Uterus (tissue), 4 donors: ENCODE data around the gene GAMT. TPM values are rescaled to one million over a fixed set of nuclear protein-coding genes. Genes with fewer than 3 reads are reported as not detected.

Experiments used
- DNase-seq, 2 donors: peaks; one replicate each; pipeline ENCODE4 v3.0.0-alpha.2; 2019 to 2020
- H3K27ac ChIP-seq, 2 donors: fragments of 200-600 bp; sonication (generic); 1 replicate in 1 of 2; 2 replicates in 1 of 2; pipeline ENCODE4 v1.5.1; 2016 to 2018
- H3K27me3 ChIP-seq, 2 donors: fragments of 200-600 bp; sonication (generic); one replicate each; pipeline ENCODE4 v1.5.1; 2018 to 2019; ENCODE audit warnings: control low read depth in 1 of 2
- H3K36me3 ChIP-seq, 2 donors: fragments of 200-600 bp; sonication (generic); one replicate each; pipeline ENCODE4 v1.5.1; 2019; ENCODE audit warnings: control low read depth in 1 of 2
- H3K4me1 ChIP-seq, 2 donors: fragments of 200-600 bp; sonication (generic); one replicate each; pipeline ENCODE4 v1.5.1; 2018 to 2019; ENCODE audit warnings: control low read depth in 1 of 2
- H3K4me3 ChIP-seq, 2 donors: fragments of 200-600 bp; sonication (generic); 1 replicate in 1 of 2; 2 replicates in 1 of 2; pipeline ENCODE4 v1.5.1; 2018 to 2019; ENCODE audit warnings: mild to moderate bottlenecking in 1 of 2
- H3K9me3 ChIP-seq, 2 donors: fragments of 200-600 bp; sonication (generic); one replicate each; pipeline ENCODE4 v1.5.1; 2019; ENCODE audit warnings: control low read depth in 1 of 2
- CTCF ChIP-seq, 4 experiments: fragments of 200-600 bp in 2 of 4; fragments of 450-650 bp in 2 of 4; sonication (generic) in 2 of 4; IDR thresholded peaks; one replicate each; pipeline ENCODE4 v1.5.1; 2016 to 2019; ENCODE audit warnings: antibody characterized with exemption in 4 of 4, mild to moderate bottlenecking in 2 of 4, moderate library complexity in 1 of 4
- POLR2A ChIP-seq, 2 donors: fragments of 450-650 bp; IDR thresholded peaks; one replicate each; pipeline ENCODE4 v1.6.1; 2016; ENCODE audit warnings: antibody characterized with exemption in 2 of 2, mild to moderate bottlenecking in 1 of 2, moderate library complexity in 1 of 2
- intact Hi-C: fragments of 100-400 bp; cut with DNase I; formaldehyde crosslinking; loops from one replicate; pipeline ENCODE4 v1.15.1; 2023; ENCODE audit warnings: low total_unique reads
- total RNA-seq, 4 donors: library from RNA; depleted of rRNA in 3 of 4; stranded (reverse); fragments of >200 nt in 3 of 4; gene quantifications; one replicate each; pipeline versions ENCODE4 v1.1.0 to v1.2.4, GENCODE V29; 2014 to 2023
- donor health status: DM: yes; HTN: yes; CAD: no.

The GAMT gene
- total RNA-seq, 4 donors from 2014 or later: 3.3 to 14.4 (median 8.4) TPM

DNA sequence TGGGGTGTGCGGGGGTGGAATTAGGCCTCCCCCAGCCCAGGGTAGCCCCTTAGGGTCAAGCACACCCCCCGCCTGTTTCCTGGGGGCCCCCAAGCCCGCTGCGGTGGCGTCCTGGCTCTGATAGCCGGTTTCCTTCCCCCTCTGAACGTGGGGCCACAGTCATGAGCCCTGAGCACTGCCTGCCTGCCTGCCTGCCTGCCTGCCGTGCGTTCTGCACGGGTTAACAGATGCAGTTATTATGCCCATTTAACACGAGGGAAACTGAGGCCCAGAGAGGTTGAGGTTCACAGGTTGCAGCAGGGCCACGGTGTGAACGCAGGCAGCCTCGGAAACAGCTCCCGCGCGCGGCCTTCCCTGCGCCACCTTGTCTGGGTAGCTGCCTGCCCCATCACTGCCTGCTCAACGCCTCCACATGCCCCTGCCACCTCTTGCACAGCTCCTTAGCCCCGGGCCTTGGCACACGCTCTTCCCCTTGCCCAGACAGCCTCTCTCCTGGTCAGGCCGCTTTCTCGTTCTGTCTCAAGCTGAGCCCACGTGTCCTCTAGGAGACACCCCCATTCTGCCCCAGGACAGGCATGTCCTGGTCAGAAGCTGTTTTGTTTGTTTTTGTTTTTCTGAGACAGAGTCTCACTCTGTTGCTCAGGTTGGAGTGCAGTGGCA, 1.2 kb upstream of the GAMT start:
- TF ChIP-seq POLR2A (IDR thresholded peaks at IDR 0.05): no peak
- no peak for DNase-seq
- intact Hi-C loops: no loop called here

DNA sequence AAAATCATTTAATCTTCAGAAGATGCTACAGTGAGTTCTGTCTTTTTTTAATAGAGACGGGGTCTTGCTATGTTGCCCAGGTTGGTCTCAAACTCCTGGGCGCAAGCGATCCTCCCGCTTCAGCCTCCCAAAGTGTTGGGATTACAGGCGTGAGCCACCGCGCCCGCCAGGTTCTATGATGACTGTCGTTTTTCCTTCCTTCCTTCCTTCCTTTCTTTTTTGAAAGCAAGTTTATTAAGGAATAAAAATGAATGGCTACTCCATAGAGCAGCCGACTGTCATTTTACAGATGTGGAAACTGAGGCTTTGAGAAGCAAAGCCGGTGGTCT, 511 bp upstream of the GAMT start:
- no peaks in the 10 kb centered on the region for H3K9me3 ChIP-seq
- no peak for DNase-seq
- no peak overlapping the region for H3K27ac ChIP-seq
- no peaks in the 10 kb centered on the region for H3K36me3 ChIP-seq
- intact Hi-C loops: no loop called here
- no peaks in the 10 kb centered on the region for H3K27me3 ChIP-seq
- peak overlapping the region in 1 of 2 donors; percentile 49 for H3K4me3 ChIP-seq
- peaks cover 0 to 18% of the 10 kb centered on the region in 2 donors for H3K4me1 ChIP-seq
- TF ChIP-seq CTCF (IDR thresholded peaks at IDR 0.05): no peak
- TF ChIP-seq POLR2A (IDR thresholded peaks at IDR 0.05): no peak

More for the DNA sequence above, 1.2 kb upstream of the GAMT start:
- Histone ChIP-seq H3K9me3 (no peaks in the 10 kb centered on the region), H3K27ac (no peak overlapping the region), H3K4me1 (peaks cover 0 to 18% of the 10 kb centered on the region in 2 donors), H3K36me3 (no peaks in the 10 kb centered on the region), H3K4me3 (no peak overlapping the region), H3K27me3 (no peaks in the 10 kb centered on the region)

DNA sequence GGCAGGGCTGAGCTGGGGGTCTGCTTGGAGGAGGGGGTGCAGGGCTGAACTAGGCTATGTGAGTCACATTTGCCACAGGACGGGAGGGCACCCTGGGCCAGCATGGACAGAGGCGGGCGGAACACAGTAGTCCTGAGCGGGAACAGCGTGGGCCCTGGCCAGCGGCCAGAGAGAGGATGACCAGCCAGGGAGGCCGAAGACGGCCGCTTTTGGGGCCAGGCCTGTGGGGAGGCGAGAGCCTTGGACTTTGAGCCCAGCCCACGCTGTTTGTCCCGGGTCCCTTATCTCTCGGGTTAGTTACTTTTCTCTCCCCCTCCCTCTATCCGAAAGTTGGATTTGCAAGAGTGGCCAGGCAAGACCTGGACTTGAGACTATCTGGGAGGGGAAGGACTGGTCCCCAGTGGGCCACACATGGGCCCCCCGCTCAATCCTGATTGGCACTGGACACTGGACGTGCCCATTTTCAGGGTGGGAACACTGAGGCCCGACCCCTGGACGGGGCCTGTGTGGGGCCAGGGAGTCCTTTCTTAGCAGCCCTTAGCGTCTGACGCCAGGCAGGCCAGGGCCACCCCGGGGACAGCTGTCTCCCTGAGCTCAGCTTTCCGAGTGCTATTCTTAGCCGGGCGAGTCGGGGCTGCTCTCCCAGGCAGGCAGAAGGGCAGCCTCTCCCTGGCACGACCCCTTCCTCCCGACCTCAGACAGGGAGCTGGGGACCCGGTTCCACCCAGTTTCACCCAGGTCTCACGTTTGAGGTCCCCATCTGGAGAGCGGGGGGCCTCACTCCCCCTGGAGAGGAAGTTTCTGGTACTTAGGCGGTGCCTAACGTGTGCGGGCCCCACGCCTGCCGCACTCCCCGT, 833 bp downstream of the GAMT start:
- intact Hi-C loops: no loop called here
- Histone ChIP-seq H3K9me3 (no peaks in the 10 kb centered on the region), H3K4me3 (peak overlapping the region; percentile 28 to 49), H3K27me3 (no peaks in the 10 kb centered on the region), H3K36me3 (no peaks in the 10 kb centered on the region), H3K4me1 (peaks cover 0 to 22% of the 10 kb centered on the region in 2 donors), H3K27ac (peak overlapping the region in 1 of 2 donors; percentile 7)
- TF ChIP-seq POLR2A (IDR thresholded peaks at IDR 0.05) (no peak), CTCF (IDR thresholded peaks at IDR 0.05) (no peak)
- DNase-seq: no peak

DNA sequence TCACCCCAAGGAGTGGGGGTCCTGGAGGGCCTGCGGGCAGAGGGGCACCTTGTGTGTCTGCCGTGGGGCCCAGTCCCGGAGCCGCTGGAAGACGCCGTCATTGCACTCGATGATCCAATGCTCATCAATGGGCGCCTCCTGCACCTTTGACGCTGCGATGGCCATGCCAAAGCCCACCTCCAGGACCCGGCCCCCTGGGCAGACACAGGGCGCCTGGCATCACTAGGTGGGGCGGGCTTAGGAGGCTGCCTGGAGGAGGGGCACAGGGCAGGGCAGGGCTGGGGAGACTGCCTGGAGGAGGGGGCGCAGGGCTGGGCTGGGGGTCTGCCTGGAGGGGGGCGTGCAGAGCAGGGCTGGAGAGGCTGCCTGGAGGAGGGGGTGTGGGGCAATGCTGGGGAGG, 1.6 kb downstream of the GAMT start:
- no peak for DNase-seq
- H3K9me3 ChIP-seq: no peaks in the 10 kb centered on the region
- TF ChIP-seq POLR2A (IDR thresholded peaks at IDR 0.05) (no peak), CTCF (IDR thresholded peaks at IDR 0.05) (no peak)
- no peak overlapping the region for H3K27ac ChIP-seq
- no peaks in the 10 kb centered on the region for H3K27me3 ChIP-seq
- intact Hi-C loops: no loop called here
- H3K36me3 ChIP-seq: no peaks in the 10 kb centered on the region
- no peak overlapping the region for H3K4me3 ChIP-seq
- peaks cover 0 to 22% of the 10 kb centered on the region in 2 donors for H3K4me1 ChIP-seq

DNA sequence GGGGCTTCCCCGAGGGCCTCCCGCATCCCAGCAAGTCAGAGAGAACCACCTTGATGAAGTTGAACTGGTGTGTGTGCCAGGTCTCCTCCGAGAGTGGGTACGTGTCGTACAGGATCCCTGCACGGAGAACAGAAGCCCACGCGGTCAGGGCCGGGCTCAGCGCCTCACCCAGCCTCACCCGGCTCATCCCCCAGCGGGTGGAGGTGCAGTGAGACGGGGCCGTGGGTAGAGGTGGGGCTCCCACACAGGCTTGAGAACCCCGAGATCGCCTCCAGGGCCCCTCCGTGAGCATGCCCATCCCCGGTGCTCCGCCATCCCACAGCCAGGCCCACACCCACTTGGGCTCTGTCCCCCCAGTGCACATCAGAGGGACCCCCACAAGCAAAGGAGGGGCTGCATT, 2.3 kb downstream of the GAMT start:
- Histone ChIP-seq H3K27me3 (no peaks in the 10 kb centered on the region), H3K4me3 (no peak overlapping the region), H3K9me3 (no peaks in the 10 kb centered on the region), H3K36me3 (no peaks in the 10 kb centered on the region), H3K27ac (no peak overlapping the region), H3K4me1 (peaks cover 0 to 22% of the 10 kb centered on the region in 2 donors)
- TF ChIP-seq POLR2A (IDR thresholded peaks at IDR 0.05): no peak
- TF ChIP-seq CTCF (IDR thresholded peaks at IDR 0.05): no peak
- intact Hi-C loops: no loop called here
- DNase-seq: no peak
